ENCODE measurements around the gene CSF2RB.
A peak's percentile ranks its signal among the peaks of the same experiment; 100 is the strongest.
"Not testable (repeated sequence)": the region's sequence is repeated elsewhere in the genome, so short reads cannot be mapped to it uniquely, and the experiment has no call there.

Gene CSF2RB

DNA sequence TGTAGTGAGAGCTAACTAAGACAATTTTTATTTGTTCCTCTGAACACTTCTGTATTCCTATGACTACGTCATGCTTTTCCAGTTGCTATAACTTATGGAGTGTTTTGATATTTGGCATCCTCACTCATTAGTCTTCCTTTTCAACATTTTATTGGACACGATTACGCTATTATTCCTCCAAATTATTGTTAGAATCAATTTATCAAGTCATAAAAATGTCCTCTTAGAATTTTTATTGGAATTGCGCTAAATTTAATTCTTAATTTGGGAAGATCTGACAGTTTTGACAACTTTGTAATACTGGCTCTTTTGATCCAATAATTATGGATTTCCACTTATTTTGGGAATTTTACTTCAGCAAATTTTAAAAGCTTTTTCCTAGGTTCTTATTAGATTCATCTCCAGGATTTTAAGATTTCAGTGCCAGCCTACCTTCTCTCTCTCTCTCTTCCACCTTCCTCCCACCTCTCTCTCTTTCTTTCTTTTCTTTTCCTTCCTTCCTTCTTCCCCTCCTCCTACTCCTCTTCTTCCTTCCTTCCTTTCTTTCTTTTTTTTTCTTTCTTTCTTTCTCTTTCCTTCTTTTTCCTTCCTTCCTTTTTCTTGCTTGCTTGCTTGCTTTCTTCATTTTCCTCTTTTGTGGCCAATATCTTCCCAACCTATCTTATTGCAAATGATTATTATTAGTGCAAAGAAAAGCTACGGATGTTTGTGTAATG, 55.0 kb downstream of the CSF2RB start:
- DNase-seq (ENCODE audit: low read depth) = no peak

DNA sequence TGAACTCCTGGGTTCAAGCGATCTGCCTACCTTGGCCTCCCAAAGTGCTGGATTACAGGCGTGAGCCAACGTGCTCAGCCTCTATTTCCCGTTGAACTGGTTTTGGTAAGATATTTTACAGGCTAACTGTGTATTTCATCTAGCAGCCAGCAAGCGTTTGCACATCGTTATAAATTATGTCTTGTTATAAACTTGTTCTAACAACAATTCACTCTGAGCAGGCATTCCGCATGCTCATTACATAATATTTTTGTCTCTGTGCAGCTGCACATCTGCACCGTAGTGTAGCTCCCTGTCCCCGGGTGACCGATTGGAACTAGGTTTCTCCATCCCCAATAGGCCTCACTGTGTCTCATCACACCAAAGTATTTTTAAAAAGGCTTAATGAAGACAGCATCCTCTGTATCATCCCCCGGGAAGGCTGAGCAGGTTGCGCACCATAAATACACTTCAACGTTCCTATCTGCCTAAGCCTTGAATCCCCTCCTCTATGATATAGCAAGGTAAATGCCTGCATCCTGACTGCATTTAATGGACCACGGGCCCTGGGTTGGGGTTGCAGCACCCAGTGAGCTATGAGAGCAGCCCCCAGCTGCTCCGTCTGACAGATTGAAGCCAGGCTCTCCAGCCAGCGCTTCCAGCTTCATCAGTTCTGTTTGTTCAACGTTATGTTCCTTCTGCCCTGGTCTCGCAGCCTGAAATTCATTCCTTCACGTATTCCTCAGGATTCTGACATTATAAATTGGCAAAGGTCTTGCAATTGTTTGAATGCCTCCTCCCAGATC, 58.1 kb downstream of the CSF2RB start:
- no peak for DNase-seq (ENCODE audit: low read depth)

DNA sequence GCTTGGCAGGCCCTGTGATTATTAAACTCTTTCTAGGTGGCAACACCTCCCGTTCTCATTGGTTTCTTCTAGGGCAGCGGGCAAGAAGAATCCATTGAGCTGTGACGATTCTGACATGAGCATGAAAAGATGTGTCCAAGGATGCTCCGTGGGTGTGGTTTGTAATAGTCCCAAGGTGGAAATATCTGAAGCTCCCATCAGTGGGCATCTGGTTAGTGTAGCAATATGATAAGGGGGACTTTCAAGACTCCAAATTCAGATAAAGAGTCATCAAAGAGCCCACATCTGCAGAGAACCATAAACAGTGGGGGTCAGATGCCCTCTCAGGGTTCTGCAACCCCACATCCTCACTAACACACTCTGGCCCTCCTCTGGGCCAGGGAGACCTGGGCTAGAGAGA, 63.2 kb downstream of the CSF2RB start:
- no peak for DNase-seq (ENCODE audit: low read depth)

DNA sequence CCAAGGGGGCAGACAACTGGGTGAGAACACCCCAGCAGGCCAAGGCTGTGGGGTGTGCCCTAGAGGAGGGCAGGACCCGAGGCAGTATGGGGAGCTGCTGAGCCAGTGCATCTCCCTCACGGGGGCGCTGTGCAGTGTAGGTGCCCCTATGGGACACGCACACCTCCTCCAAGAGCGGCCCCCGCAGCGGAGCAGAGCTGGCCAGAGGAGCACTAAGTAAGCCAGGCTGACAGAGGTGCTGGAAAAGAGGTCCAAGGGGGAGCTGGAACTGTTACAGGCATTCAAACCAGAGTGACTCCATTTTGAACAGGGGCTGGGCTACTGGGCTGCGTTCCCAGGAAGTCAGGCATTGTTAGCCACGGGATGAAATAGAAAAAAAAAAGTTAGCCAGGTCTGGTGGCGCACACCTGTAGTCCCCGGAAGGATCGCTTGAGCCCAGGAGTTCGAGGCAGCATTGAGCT, 64.0 kb downstream of the CSF2RB start:
- no peak for DNase-seq (ENCODE audit: low read depth)

DNA sequence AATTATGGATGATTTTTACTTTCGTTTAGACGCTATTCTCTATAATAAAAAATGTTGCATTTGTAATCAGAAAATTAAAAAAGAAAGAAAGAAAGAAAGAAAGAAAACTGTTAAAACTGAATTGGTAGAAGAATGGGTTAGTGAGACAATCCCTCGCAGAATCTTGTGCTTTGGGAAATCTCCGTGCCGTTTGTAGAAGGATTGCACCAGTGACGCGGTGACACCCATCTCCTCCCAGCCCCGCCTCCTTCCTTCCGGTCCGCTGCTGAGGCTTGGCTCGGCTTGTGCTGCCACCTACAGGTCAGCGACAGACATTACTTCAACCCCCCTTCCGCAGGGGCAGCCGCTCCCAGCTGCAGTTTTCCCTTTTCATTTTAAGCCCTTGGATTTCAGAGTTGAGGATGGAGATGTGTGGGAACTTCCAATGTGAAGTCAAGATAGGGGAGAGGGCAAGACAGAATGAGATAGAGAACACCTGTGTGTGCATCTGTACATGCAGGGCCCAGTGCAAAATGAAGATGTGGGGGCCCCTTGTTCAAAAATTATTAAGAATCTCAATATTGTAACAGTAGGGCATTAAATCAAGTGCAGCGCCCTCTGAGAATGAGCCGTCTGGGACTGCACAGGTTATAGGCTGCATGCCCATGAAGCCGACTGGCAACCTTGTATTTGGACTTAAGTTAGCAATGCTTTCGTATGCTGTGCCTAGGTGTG, 64.7 kb downstream of the CSF2RB start:
- peak; percentile 77 for DNase-seq (ENCODE audit: low read depth)

DNA sequence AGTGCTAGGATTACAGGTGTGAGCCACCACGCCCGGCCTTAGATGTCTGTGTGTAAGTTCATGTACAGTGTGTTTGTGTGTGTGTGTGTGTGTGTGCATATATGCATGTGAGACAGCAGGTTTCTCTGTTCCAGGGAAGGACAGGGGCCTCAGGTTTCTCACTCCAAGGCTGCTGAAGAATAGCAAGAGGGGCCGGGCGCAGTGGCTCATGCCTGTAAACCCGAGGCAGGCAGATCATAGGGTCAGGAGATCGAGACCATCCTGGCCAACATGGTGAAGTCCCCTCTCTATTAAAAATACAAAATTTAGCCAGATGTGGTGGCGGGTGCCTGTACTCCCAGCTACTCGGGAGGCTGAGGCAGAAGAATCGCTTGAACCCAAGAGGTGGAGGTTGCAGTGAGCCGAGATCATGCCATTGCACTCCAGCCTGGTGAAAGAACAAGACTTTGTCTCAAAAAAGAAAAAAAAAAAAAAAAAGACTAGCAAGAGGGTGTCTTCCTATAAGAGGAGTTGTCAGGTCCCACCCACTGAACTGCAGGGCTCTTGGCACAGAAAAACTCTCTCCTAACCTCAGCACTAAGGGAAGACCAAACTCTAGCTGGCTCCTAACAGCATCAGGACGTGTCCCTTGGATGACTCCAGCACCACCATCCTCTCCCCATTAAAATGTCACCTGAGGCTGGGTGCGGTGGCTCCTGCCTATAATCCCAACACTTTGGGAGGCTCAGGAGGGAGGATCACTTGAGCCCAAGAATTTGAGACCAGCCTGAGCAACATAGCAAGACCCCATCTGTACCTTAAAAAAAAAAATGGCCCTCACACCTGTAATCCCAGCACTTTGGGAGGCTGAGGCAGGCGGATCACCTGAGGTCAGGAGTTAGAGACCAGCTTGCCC, 65.8 kb downstream of the CSF2RB start:
- no peak for DNase-seq (ENCODE audit: low read depth)

DNA sequence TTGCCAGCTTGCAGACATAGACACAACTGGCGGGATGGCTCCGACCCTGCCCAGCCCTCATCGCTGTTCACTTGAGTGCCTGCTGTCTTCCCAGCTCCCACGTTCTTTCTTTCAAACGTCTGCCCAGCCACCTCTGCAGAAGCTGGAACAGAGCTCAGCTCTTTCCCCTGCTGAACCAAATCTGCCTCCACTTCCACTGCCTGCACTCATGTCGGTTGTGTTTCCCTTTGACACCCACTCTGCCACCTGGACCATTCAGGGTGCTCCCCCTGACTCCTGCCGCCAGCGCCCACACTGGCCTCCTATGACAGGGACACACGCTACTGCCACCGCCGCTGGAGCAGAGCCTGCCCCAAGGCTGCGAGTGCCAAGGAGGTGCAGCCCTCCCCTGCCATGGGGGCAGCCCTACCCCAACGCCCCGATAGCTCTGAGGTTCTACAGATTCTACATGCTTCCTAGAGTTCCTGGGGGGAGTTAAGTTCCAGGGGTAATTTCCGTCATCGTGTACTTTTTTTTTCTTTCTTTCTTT, 67.9 kb downstream of the CSF2RB start:
- DNase-seq (ENCODE audit: low read depth) = no peak

DNA sequence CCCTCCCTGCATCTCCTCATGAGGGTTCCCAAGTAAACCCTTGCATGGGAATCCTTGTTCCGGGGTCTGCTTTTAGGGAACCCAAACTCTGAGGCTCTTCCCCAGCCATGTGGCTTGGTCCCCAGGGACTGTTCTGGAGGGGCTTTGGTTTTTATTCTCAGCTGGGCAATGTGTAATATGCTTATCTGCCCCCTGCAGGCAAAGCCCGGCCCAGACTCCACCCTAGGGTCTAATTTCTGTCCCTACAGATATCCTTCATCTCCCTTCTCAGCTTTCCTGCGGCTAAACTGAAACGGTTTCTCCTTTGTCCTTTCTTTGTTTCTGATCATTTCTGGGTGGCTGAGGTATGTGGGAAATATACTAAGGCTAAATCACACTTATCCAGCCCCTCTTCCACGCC, 68.7 kb downstream of the CSF2RB start:
- no peak for DNase-seq (ENCODE audit: low read depth)

DNA sequence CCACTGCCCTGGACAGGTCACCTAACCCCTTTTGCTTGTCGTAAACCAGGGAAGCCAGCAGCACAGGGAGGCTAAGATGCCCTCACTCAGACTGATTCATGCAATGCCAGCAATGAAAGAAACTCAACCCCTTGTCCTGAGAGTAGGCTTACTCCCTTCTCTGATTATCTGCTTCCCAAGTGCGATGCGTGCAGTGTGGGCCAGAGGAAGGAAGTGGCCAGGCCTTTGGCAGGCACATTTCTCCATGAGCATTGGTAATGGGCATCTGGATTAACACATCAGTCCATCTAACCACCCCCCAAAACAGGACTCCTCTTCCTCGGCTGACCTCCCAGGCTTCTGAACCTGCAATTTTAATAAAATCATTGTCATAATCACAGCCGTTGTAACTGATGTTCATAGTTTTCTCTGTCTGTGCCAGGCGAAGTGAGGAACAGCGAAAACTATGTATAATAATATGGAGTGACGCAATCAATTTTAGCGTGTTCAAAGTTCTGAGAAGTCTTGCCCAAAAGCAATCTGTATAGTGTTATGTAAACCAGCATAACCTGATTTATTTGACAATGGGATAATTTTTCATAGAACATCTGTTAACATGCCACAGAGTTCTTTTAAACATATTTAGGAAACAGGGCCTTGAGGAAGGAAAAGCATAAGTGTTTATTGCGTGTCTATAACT, 71.9 kb downstream of the CSF2RB start:
- no peak for DNase-seq (ENCODE audit: low read depth)

DNA sequence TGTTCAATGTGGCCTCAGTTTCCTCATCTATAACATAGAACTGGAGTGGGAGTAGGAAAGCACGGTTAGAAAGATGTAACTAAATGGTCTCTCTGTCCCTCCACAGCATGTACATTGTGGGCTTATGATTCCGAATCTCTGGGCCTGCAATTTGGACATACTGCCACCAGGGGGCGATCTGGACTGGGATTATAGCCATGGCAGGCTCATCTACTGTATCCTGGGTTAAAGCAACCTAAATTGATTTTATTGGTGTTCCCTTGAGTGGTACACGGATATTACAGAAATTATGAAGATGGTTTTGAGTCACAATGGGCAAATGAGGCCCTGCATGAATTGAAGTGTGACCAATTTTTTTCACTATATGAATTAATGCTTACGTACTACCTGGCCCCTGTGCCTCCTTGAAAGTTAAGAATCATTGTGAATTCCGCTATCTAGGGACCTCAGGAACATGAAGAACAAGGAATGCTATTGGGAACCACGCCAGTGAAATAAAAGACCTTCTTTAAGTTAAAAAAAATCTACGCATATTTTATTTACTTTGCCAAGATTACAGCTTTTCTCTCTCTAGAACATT, 72.9 kb downstream of the CSF2RB start:
- no peak for DNase-seq (ENCODE audit: low read depth)

DNA sequence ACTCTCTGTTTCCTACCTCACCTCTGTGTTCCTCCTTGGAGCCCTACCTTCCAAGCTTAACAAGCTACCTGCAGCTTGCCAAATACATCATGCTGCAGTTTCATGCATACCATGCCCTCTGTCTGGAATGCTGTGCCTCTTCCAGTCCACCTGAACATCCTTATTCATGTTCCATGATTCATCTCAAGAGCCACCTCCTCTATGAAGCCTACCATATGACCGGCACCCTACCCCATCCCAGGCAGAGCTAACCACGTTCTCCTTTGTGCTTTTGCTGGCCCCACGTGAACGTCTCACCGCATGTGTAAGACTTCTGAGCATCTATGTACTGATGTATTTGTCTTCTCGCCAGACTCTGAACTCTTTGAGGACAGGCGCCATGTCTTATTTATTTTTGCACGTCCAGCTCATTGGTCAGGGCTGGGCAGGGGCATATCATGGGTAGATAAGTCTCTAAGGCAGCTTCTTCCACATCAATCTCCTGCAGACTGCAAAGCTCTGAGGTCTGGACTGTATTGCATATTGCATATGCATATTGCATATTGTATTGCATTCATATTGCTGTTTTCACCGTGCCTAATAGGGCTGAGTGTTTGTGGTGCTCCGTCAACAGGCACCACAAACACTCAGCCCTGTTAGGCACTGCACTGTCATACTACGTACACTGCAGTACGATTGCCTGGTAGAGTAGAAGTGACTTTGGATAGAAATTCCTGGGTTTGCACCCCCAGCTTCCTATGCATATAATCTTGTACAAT, 74.8 kb downstream of the CSF2RB start:
- DNase-seq (ENCODE audit: low read depth) = no peak

DNA sequence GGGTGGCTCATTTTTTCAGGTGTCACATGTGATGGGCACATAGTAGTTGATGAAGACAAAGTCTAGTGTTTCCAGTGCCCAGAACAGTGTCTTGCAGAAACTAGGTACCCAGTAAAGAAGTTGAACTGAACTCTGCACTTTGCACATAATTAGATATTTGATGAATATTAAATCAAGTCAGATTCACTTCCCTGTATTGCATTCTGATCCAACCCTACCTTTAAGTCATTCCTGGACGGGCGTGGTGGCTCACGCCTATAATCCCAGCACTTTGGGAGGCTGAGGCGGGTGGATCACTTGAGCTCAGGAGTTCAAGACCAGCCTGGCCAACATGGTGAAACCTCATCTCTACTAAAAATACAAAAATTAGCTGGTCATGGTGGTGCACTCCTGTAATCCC, 75.6 kb downstream of the CSF2RB start:
- DNase-seq (ENCODE audit: low read depth) = not testable (repeated sequence)

All from fibroblast of gingiva (primary cell).